ENCODE data around the gene C5orf58. TPM values are rescaled to one million over a fixed set of nuclear protein-coding genes. Genes with fewer than 3 reads are reported as not detected.

The C5orf58 gene
- total and polyA plus RNA-seq, 7 donors: not detected

- no peak for TF ChIP-seq CTCF (IDR thresholded peaks at IDR 0.05)
- WGBS, 3 donors: 55 to 62% (median 56%) methylated on average over 2 of the region's 2 CpGs
- Histone ChIP-seq H3K27ac (no peak overlapping the region), H3K27me3 (ENCODE audit: insufficient read depth in 3 of 3, low read length in 2 of 3) (peaks cover 0 to 5% (median 3%) of the 10 kb centered on the region in 3 donors), H3K4me3 (no peak overlapping the region), H3K36me3 (ENCODE audit: insufficient read depth in 1 of 2, low read depth in 1 of 2) (no peaks in the 10 kb centered on the region), H3K4me1 (no peaks in the 10 kb centered on the region), H3K9me3 (no peaks in the 10 kb centered on the region)
- intact Hi-C loops (cut with DNase I): no loop called here
- DNase-seq: no peak
- ATAC-seq: no peak
Measured at GRCh38 chr5:170201311-170201710, 31.5 kb upstream of the C5orf58 start.

GRCh38 chr5:170202117-170202516 is 30.7 kb upstream of the C5orf58 start:
- Histone ChIP-seq H3K9me3 (no peaks in the 10 kb centered on the region), H3K27me3 (ENCODE audit: insufficient read depth in 3 of 3, low read length in 2 of 3) (peaks cover 0 to 5% (median 3%) of the 10 kb centered on the region in 3 donors), H3K4me1 (no peaks in the 10 kb centered on the region), H3K36me3 (ENCODE audit: insufficient read depth in 1 of 2, low read depth in 1 of 2) (no peaks in the 10 kb centered on the region), H3K27ac (no peak overlapping the region), H3K4me3 (no peak overlapping the region)
- 53 to 65% (median 54%) methylated on average over 2 of the region's 2 CpGs for WGBS, 3 donors
- TF ChIP-seq CTCF (IDR thresholded peaks at IDR 0.05): no peak
- ATAC-seq: no peak
- intact Hi-C loops (cut with DNase I): no loop called here
- no peak for DNase-seq

GRCh38 chr5:170204202-170204601 is 28.6 kb upstream of the C5orf58 start:
- no peak overlapping the region for H3K4me3 ChIP-seq
- no peak overlapping the region for H3K27ac ChIP-seq
- no peaks in the 10 kb centered on the region for H3K9me3 ChIP-seq
- no peaks in the 10 kb centered on the region for H3K36me3 ChIP-seq (ENCODE audit: insufficient read depth in 1 of 2, low read depth in 1 of 2)
- ATAC-seq: no peak
- peaks cover 0 to 5% (median 4%) of the 10 kb centered on the region in 3 donors for H3K27me3 ChIP-seq (ENCODE audit: insufficient read depth in 3 of 3, low read length in 2 of 3)
- H3K4me1 ChIP-seq: no peaks in the 10 kb centered on the region
- WGBS, 3 donors: 68 to 73% (median 69%) methylated on average over 5 of the region's 5 CpGs
- intact Hi-C loops (cut with DNase I): no loop called here
- DNase-seq: no peak
- TF ChIP-seq CTCF (IDR thresholded peaks at IDR 0.05): no peak

GRCh38 chr5:170206216-170206615 is 26.6 kb upstream of the C5orf58 start:
- intact Hi-C loops (cut with DNase I): no loop called here
- ATAC-seq: no peak

More at GRCh38 chr5:170206216-170206615, 26.6 kb upstream of the C5orf58 start:
- peaks cover 0 to 12% (median 5%) of the 10 kb centered on the region in 3 donors for H3K27me3 ChIP-seq (ENCODE audit: insufficient read depth in 3 of 3, low read length in 2 of 3)
- H3K27ac ChIP-seq: no peak overlapping the region
- no peaks in the 10 kb centered on the region for H3K4me1 ChIP-seq
- DNase-seq: no peak
- 26 to 39% (median 31%) methylated on average over 3 of the region's 3 CpGs for WGBS, 3 donors
- H3K36me3 ChIP-seq (ENCODE audit: insufficient read depth in 1 of 2, low read depth in 1 of 2): no peaks in the 10 kb centered on the region
- no peak for TF ChIP-seq CTCF (IDR thresholded peaks at IDR 0.05)
- no peaks in the 10 kb centered on the region for H3K9me3 ChIP-seq
- H3K4me3 ChIP-seq: no peak overlapping the region

All from psoas muscle (tissue), 8 donors.